ENCODE data around the gene RBM28. TPM values are rescaled to one million over a fixed set of nuclear protein-coding genes. Genes with fewer than 3 reads are reported as not detected.

RBM28 gene
- total RNA-seq, 1 donor from 2014 or later, result 17.1 TPM

DNA sequence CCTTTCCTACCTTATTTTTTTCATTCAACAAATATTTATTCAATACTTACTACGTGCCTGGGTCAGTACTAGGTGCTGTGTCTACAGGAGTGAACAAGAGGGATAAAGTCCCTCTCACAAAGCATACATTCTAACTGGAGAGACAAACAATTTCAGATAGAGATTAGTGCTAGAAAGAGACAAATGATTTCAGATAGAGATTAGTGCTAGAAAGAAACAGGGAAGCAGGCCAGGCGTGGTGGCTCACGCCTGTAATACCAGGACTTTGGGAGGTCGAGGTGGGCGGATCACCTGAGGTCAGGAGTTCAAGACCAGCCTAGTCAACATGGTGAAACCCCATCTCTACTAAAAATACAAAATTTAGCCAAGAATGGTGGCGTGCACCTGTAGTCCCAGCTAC is 34.6 kb downstream of the RBM28 start:
- DNase-seq (ENCODE audit: low read depth), result no peak
- FAIRE-seq, result no peak
- H3K4me3 ChIP-seq (ENCODE audit: low read depth, low read length), result no peak overlapping the region

GRCh38 chr7:128307061-128307460 is 36.6 kb downstream of the RBM28 start:
- no peak for DNase-seq (ENCODE audit: low read depth)
- FAIRE-seq, result no peak
- Histone ChIP-seq H3K4me3 (ENCODE audit: low read depth, low read length) (no peak overlapping the region), H3K36me3 (ENCODE audit: control insufficient read depth, insufficient read depth, low read length) (peaks cover 18% of the 10 kb centered on the region), H3K27me3 (ENCODE audit: control insufficient read depth, insufficient read depth, low read length) (no peaks in the 10 kb centered on the region)
- no peak for TF ChIP-seq CTCF (IDR thresholded peaks at IDR 0.05; ENCODE audit: insufficient read depth, low read length, severe bottlenecking)

More for the DNA sequence above, 34.6 kb downstream of the RBM28 start:
- no peaks in the 10 kb centered on the region for H3K27me3 ChIP-seq (ENCODE audit: control insufficient read depth, insufficient read depth, low read length)
- TF ChIP-seq CTCF (IDR thresholded peaks at IDR 0.05; ENCODE audit: insufficient read depth, low read length, severe bottlenecking), result no peak
- H3K36me3 ChIP-seq (ENCODE audit: control insufficient read depth, insufficient read depth, low read length), result peaks cover 25% of the 10 kb centered on the region

DNA sequence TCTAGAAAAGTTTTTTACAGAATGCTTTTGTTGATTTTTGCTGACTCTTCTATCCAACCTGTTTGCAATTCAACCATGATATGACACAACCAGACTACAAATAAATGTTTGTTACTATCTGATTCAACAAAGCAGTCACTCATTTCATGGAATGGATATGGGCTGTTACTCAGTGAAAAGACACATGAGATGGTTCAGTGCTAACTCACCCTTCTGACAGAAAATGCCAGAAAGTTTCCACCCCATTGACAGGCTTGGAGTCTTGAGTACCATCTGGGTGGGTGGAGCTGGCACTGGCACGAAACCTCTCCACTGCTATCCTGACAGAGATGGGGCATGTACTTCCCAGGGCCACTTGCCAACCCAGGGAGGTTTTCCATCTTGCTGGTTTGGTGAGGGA is 39.5 kb downstream of the RBM28 start:
- peaks cover 12% of the 10 kb centered on the region for H3K36me3 ChIP-seq (ENCODE audit: control insufficient read depth, insufficient read depth, low read length)
- FAIRE-seq, result no peak

DNA sequence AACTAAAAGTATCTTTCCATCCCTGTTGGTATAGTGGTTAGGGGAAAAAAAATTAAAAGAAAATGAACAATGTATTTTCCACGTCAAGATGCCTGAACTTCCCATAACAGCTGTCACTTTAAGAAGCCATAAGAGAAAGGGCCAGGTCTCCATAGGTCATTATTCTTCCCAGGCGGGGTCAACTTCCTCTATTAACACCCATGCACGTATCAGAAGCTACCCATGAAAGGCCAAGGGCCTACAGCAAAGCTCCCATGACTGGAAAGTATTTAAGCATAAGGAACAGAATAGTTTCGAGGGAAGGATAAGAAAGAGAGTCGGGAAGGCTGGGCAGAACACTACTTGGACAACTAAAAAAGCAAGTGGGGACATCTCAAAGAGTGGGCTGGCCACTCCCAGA is 40.1 kb downstream of the RBM28 start:
- Histone ChIP-seq H3K36me3 (ENCODE audit: control insufficient read depth, insufficient read depth, low read length) (peaks cover 11% of the 10 kb centered on the region), H3K27me3 (ENCODE audit: control insufficient read depth, insufficient read depth, low read length) (no peaks in the 10 kb centered on the region), H3K4me3 (ENCODE audit: low read depth, low read length) (no peak overlapping the region)
- TF ChIP-seq CTCF (IDR thresholded peaks at IDR 0.05; ENCODE audit: insufficient read depth, low read length, severe bottlenecking), result no peak
- no peak for FAIRE-seq
- no peak for DNase-seq (ENCODE audit: low read depth)

More for the DNA sequence above, 39.5 kb downstream of the RBM28 start:
- no peak overlapping the region for H3K4me3 ChIP-seq (ENCODE audit: low read depth, low read length)
- no peaks in the 10 kb centered on the region for H3K27me3 ChIP-seq (ENCODE audit: control insufficient read depth, insufficient read depth, low read length)
- DNase-seq (ENCODE audit: low read depth), result peak; percentile 36
- TF ChIP-seq CTCF (IDR thresholded peaks at IDR 0.05; ENCODE audit: insufficient read depth, low read length, severe bottlenecking), result no peak

- no peak overlapping the region for H3K4me3 ChIP-seq (ENCODE audit: low read depth, low read length)
- FAIRE-seq, result no peak
- no peak for DNase-seq (ENCODE audit: low read depth)
Observed at GRCh38 chr7:128303133-128303532, 40.6 kb downstream of the RBM28 start.

More at GRCh38 chr7:128303133-128303532, 40.6 kb downstream of the RBM28 start:
- H3K27me3 ChIP-seq (ENCODE audit: control insufficient read depth, insufficient read depth, low read length), result no peaks in the 10 kb centered on the region
- TF ChIP-seq CTCF (IDR thresholded peaks at IDR 0.05; ENCODE audit: insufficient read depth, low read length, severe bottlenecking), result no peak
- peaks cover 7% of the 10 kb centered on the region for H3K36me3 ChIP-seq (ENCODE audit: control insufficient read depth, insufficient read depth, low read length)
